HepG2 (cell line): ENCODE results near the gene SSC5D. TPM values are rescaled to one million over a fixed set of nuclear protein-coding genes. Genes with fewer than 3 reads are reported as not detected.

ENCODE experiments used
- CENPBD1 ChIP-seq: sonication (generic); formaldehyde crosslinking; IDR thresholded peaks from 2 replicates; pipeline ENCODE4 v1.8.0; 2022; ENCODE audit warnings: missing genetic modification reagents, low read depth, mild to moderate bottlenecking, borderline replicate concordance
- HNRNPLL ChIP-seq: fragments of 200-400 bp; formaldehyde crosslinking; IDR thresholded peaks from 2 replicates; pipeline ENCODE4 v1.6.1; 2017; ENCODE audit warnings: mild to moderate bottlenecking, low read depth, low read length; ENCODE audit not compliant: poor library complexity, severe bottlenecking
- LCORL ChIP-seq, 2 experiments: fragments of 450-650 bp in 1 of 2; sonication (generic) in 1 of 2; formaldehyde crosslinking in 1 of 2; IDR thresholded peaks; 2 replicates each; pipeline versions ENCODE4 v1.5.0 to v1.6.1; 2017 to 2020; ENCODE audit warnings: antibody characterized with exemption in 1 of 2, missing genetic modification reagents in 1 of 2
- MAZ ChIP-seq, 2 experiments: sonication (generic) in 1 of 2; formaldehyde crosslinking in 1 of 2; IDR thresholded peaks; 2 replicates each; pipeline versions ENCODE4 v1.5.0 to v1.6.1; 2012 to 2020; ENCODE audit warnings: low read depth in 2 of 2, mild to moderate bottlenecking in 2 of 2, borderline replicate concordance in 1 of 2, improper control_type of control experiment in 1 of 2, low read length in 1 of 2, missing genetic modification reagents in 1 of 2, moderate library complexity in 1 of 2
- MLX ChIP-seq: IDR thresholded peaks from 2 replicates; pipeline ENCODE4 v1.6.1; 2016
- MZF1 ChIP-seq: sonication (generic); formaldehyde crosslinking; IDR thresholded peaks from 2 replicates; pipeline ENCODE4 v1.8.1; 2023; ENCODE audit warnings: mild to moderate bottlenecking, missing genetic modification reagents, borderline replicate concordance
- NFAT5 ChIP-seq: sonication (generic); formaldehyde crosslinking; IDR thresholded peaks from 2 replicates; pipeline ENCODE4 v1.4.0; 2020; ENCODE audit warnings: missing genetic modification reagents
- POLR2AphosphoS2 ChIP-seq: IDR thresholded peaks from 2 replicates; pipeline ENCODE4 v1.6.1; 2011; ENCODE audit warnings: low read depth, low read length, improper control_type of control experiment
- SRY ChIP-seq: sonication (generic); formaldehyde crosslinking; IDR thresholded peaks from 2 replicates; pipeline ENCODE4 v1.8.0; 2022; ENCODE audit warnings: mild to moderate bottlenecking, missing genetic modification reagents
- ZMYM2 ChIP-seq: sonication (generic); formaldehyde crosslinking; IDR thresholded peaks from 2 replicates; pipeline ENCODE4 v1.8.0; 2022; ENCODE audit warnings: mild to moderate bottlenecking, missing genetic modification reagents
- ZNF136 ChIP-seq: sonication (generic); formaldehyde crosslinking; IDR thresholded peaks from 2 replicates; pipeline ENCODE4 v1.8.1; 2022; ENCODE audit warnings: low read depth, mild to moderate bottlenecking, moderate library complexity, missing genetic modification reagents
- ZNF282 ChIP-seq: fragments of 450-650 bp; IDR thresholded peaks from 2 replicates; pipeline ENCODE4 v1.6.1; 2018; ENCODE audit not compliant: partially characterized antibody
- ZNF317 ChIP-seq: sonication (generic); formaldehyde crosslinking; IDR thresholded peaks from 2 replicates; pipeline ENCODE4 v1.5.0; 2020; ENCODE audit warnings: mild to moderate bottlenecking, missing genetic modification reagents
- ZNF333 ChIP-seq: sonication (generic); formaldehyde crosslinking; IDR thresholded peaks from 2 replicates; pipeline ENCODE4 v1.4.0; 2020; ENCODE audit warnings: mild to moderate bottlenecking, missing genetic modification reagents, borderline replicate concordance
- ZNF354B ChIP-seq: sonication (generic); formaldehyde crosslinking; IDR thresholded peaks from 2 replicates; pipeline ENCODE4 v1.8.0; 2022; ENCODE audit warnings: mild to moderate bottlenecking, missing genetic modification reagents
- ZNF362 ChIP-seq: sonication (generic); formaldehyde crosslinking; IDR thresholded peaks from 2 replicates; pipeline ENCODE4 v1.4.0; 2020; ENCODE audit warnings: missing genetic modification reagents, mild to moderate bottlenecking, borderline replicate concordance
- ZNF563 ChIP-seq: sonication (generic); formaldehyde crosslinking; IDR thresholded peaks from 2 replicates; pipeline ENCODE4 v1.8.0; 2022; ENCODE audit warnings: mild to moderate bottlenecking, moderate library complexity, missing genetic modification reagents
- ZNF569 ChIP-seq: sonication (generic); formaldehyde crosslinking; IDR thresholded peaks from 2 replicates; pipeline ENCODE4 v1.5.0; 2020; ENCODE audit warnings: mild to moderate bottlenecking, missing genetic modification reagents, moderate library complexity, borderline replicate concordance
- ZNF615 ChIP-seq: sonication (generic); formaldehyde crosslinking; IDR thresholded peaks from 2 replicates; pipeline ENCODE4 v1.5.0; 2020; ENCODE audit warnings: mild to moderate bottlenecking, missing genetic modification reagents, borderline replicate concordance
- ZNF629 ChIP-seq: sonication (generic); formaldehyde crosslinking; conservative IDR thresholded peaks from 2 replicates; pipeline ENCODE4 v1.5.0; 2020; ENCODE audit warnings: missing genetic modification reagents
- polyA plus RNA-seq, 8 experiments: library from polyadenylated mRNA; depleted of rRNA in 3 of 8; stranded (reverse) in 7 of 8; unstranded in 1 of 8; fragments of >200 nt; fragmentation: Illumina TruSeq in 4 of 8; extraction: Trizol in 4 of 8; gene quantifications; 2 replicates each; pipeline versions ENCODE4 v1.2.1 to v1.2.3, GENCODE V29; 2011 to 2016; ENCODE audit warnings: low read depth in 4 of 8, missing spikeins in 1 of 8, mixed read lengths in 1 of 8; ENCODE audit not compliant: insufficient read depth in 1 of 8
- total RNA-seq, 5 experiments: library from RNA; depleted of rRNA; stranded (reverse); fragments of >200 nt; fragmentation: Illumina TruSeq; extraction: Trizol; gene quantifications; 2 replicates each; pipeline ENCODE4 v1.2.3, GENCODE V29; 2016; ENCODE audit warnings: low read depth in 1 of 5

The SSC5D gene
- total and polyA plus RNA-seq, 2 of the 13 experiments (the other 11 are each of a cell fraction or from before 2014, with no cell fraction given): not detected

GRCh38 chr19:55503502-55504251 lies 15.4 kb downstream of the SSC5D start (continued):
- TF ChIP-seq MLX (CRISPR knock-in tag): no peak
- no peak for TF ChIP-seq ZNF136 (CRISPR knock-in tag)
- TF ChIP-seq ZNF629 (CRISPR knock-in tag): no peak; the same call in 1 of the 2 replicates
- TF ChIP-seq ZNF615: no peak
- no peak for TF ChIP-seq ZNF333
- TF ChIP-seq NFAT5: no peak
- no peak for TF ChIP-seq ZNF282
- no peak for TF ChIP-seq MZF1 (CRISPR knock-in tag)
- peak; percentile 55 for TF ChIP-seq HNRNPLL
- TF ChIP-seq CENPBD1 (CRISPR knock-in tag): no peak
- TF ChIP-seq ZNF563 (CRISPR knock-in tag): 0 out of 2 replicates have a peak, but pooled peaks have one; percentile 12
- no peak for TF ChIP-seq LCORL (IDR thresholded peaks at IDR 0.05)
- peak; percentile 60; the same call in 1 of the 2 replicates for TF ChIP-seq LCORL (CRISPR knock-in tag; IDR thresholded peaks at IDR 0.05)
- no peak for TF ChIP-seq POLR2AphosphoS2
- no peak for TF ChIP-seq ZNF569 (CRISPR knock-in tag)
- peak; percentile 57; the same call in 1 of the 2 replicates for TF ChIP-seq ZNF362 (CRISPR knock-in tag)
- no peak for TF ChIP-seq ZNF317 (CRISPR knock-in tag)
- TF ChIP-seq ZNF354B (CRISPR knock-in tag): no peak
- no peak for TF ChIP-seq SRY (CRISPR knock-in tag)
- TF ChIP-seq MAZ (IDR thresholded peaks at IDR 0.05; ENCODE audit: borderline replicate concordance, low read depth, low read length): peak; percentile 23; the same call in 1 of the 2 replicates
- TF ChIP-seq MAZ (CRISPR knock-in tag; IDR thresholded peaks at IDR 0.05; ENCODE audit: low read depth): peak; percentile 40; the same call in 1 of the 2 replicates
- TF ChIP-seq ZMYM2 (CRISPR knock-in tag): no peak
